Peyer's patch (tissue), 4 donors: ENCODE data around the gene CRELD2.

Source experiments
- CTCF ChIP-seq, 6 experiments: fragments of 450-650 bp in 4 of 6; fragments of 200-600 bp in 2 of 6; sonication (generic) in 1 of 6; IDR thresholded peaks; one replicate each; pipeline ENCODE4 v1.5.1; 2017 to 2019; ENCODE audit warnings: antibody characterized with exemption in 6 of 6, mild to moderate bottlenecking in 3 of 6, moderate library complexity in 1 of 6
- POLR2A ChIP-seq, 2 donors: fragments of 450-650 bp; IDR thresholded peaks; one replicate each; pipeline ENCODE4 v1.5.1; 2017; ENCODE audit warnings: antibody characterized with exemption in 2 of 2, mild to moderate bottlenecking in 2 of 2, moderate library complexity in 2 of 2

- no peak for TF ChIP-seq CTCF (IDR thresholded peaks at IDR 0.05)
- no peak for TF ChIP-seq POLR2A (IDR thresholded peaks at IDR 0.05)
Measured at GRCh38 chr22:49900441-49901230, 17.8 kb upstream of the CRELD2 start.
